LNCaP clone FGC (cell line): ENCODE data around the gene PGBD5.

Source experiments
- DNase-seq: peaks from one replicate; pipeline ENCODE4 v3.0.0-alpha.2; 2011; ENCODE audit warnings: low read depth
- H3K4me3 ChIP-seq: 2 replicates; pipeline ENCODE4 v1.5.1; 2011; ENCODE audit warnings: mild to moderate bottlenecking, low read depth, low read length, control low read depth
- TF ChIP-seq, protein P1 (sequence below): IDR thresholded peaks from 2 replicates; pipeline ENCODE4 v1.5.1; 2012; ENCODE audit warnings: mild to moderate bottlenecking; ENCODE audit not compliant: control insufficient read depth, insufficient read depth; ENCODE audit errors: extremely low read depth

PGBD5 gene

GRCh38 chr1:230289350-230289644, 136.8 kb downstream of the PGBD5 start:
- TF ChIP-seq, protein P1, sequence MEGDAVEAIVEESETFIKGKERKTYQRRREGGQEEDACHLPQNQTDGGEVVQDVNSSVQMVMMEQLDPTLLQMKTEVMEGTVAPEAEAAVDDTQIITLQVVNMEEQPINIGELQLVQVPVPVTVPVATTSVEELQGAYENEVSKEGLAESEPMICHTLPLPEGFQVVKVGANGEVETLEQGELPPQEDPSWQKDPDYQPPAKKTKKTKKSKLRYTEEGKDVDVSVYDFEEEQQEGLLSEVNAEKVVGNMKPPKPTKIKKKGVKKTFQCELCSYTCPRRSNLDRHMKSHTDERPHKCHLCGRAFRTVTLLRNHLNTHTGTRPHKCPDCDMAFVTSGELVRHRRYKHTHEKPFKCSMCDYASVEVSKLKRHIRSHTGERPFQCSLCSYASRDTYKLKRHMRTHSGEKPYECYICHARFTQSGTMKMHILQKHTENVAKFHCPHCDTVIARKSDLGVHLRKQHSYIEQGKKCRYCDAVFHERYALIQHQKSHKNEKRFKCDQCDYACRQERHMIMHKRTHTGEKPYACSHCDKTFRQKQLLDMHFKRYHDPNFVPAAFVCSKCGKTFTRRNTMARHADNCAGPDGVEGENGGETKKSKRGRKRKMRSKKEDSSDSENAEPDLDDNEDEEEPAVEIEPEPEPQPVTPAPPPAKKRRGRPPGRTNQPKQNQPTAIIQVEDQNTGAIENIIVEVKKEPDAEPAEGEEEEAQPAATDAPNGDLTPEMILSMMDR, result no peak
- H3K4me3 ChIP-seq, result no peak overlapping the region
- DNase-seq, result no peak

GRCh38 chr1:230288641-230289349, 137.3 kb downstream of the PGBD5 start:
- TF ChIP-seq, protein P1, result no peak
- H3K4me3 ChIP-seq, result no peak overlapping the region
- DNase-seq, result no peak

DNA sequence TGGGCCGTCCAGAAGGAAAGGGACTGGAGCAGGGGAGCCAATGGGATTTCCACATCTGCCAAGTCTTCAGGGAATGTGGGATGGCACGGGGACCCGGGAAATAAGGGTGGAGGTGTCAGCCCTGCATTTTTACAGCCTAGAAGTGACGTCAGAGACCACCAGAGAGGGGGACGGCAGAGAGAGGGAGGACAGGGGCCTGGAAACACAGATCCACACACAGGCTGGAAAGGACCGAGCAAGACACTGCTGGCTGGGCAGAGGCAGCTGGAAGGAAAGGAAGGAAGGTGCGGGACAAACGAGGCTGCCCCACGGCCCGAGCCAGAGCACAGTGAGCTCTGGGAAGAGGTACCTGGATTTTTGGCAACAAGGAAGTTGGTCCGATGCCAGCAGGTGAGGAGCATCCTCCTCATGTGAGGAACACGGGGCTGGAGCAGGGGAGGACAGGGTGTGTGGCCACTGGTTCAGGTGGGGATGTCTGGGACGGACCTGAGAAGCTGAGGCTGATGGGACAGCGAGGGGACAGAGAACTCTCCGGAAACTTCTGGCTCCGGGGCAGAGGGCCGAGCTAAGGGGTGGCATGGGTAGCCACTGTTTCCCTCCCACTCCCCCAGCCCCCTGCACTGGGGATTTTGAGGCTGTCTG, 138.3 kb downstream of the PGBD5 start:
- TF ChIP-seq, protein P1, result no peak
- DNase-seq, result no peak
- H3K4me3 ChIP-seq, result no peak overlapping the region

DNA sequence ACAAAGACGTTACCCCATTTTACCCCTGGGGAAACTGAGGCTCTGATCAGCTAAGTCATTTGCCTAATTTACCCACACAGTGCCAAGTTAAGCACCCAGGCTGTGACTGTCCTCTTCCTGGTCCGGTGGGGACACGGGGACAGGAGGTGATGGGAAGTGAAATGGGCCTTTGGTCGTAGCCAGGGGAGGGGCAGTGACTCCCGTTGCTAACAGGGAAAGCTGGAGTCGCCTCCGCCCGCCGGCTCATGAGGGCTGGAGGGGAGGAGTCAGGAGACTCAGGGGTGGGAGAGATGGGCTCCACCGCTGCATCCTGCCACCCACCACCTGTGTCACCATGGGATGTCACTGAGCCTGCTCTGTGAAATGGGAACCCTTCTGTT, 139.3 kb downstream of the PGBD5 start:
- no peak overlapping the region for H3K4me3 ChIP-seq
- DNase-seq, result no peak
- TF ChIP-seq, protein P1, result no peak

DNA sequence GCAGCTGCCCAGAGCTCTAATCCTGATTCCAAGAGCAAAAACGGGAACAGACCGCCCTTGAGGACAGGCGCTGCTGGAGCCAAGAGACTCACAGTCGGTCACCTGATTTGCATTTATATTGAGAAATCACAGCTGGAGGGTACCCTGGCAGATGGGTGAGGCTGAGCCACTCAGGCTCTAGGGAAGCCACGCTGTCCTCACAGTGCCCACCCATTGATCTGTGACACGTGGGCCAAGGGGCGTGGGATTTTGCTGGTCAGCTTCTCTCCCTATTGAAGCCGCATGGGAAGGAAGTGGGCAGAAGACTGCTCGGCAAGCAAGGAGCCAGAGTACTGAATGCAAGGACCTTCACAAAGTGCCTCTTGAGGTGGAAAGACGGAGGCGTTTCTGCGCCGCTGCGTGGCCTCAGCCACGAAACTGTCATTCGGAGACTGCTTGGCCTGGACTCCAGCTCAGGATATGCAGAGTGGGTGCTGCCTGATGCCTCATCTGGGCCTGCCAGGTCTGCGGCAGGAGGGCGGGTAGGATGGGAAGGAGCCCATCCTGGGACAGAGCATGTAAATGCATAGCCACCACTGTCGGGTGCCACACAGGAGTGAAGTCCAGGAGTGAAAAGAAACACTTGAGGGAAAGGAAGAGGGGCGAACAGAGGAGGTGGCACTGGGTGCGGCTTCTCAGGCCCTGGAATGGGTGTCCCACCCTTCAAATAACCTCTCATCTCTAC, 139.8 kb downstream of the PGBD5 start:
- TF ChIP-seq, protein P1, result no peak
- no peak for DNase-seq
- no peak overlapping the region for H3K4me3 ChIP-seq

- no peak for DNase-seq
- TF ChIP-seq, protein P1, result no peak
- H3K4me3 ChIP-seq, result no peak overlapping the region
Measured at GRCh38 chr1:230285351-230285750, 140.8 kb downstream of the PGBD5 start.
